GM13977 (cell line): ENCODE data around the gene MYL7.

Experiments
- DNase-seq: peaks from one replicate; pipeline ENCODE4 v3.0.0; 2012; ENCODE audit warnings: low spot score
- in situ Hi-C: fragments of 300-500 bp; cut with MboI; formaldehyde crosslinking; loops from one replicate; pipeline ENCODE4 v1.12.0; 2022; ENCODE audit warnings: low sequenced_read_pairs, low pct_unique_long_range_greater_than_20kb, mixed read lengths, inconsistent platforms; ENCODE audit not compliant: unreplicated experiment
- TF ChIP-seq, protein P1 (sequence below): IDR thresholded peaks from 2 replicates; pipeline ENCODE4 v1.5.1; 2012; ENCODE audit warnings: mild to moderate bottlenecking, control low read depth; ENCODE audit not compliant: insufficient read depth; ENCODE audit errors: extremely low read depth, missing control alignments

Gene MYL7

GRCh38 chr7:44149571-44150465 lies 8.7 kb upstream of the MYL7 start:
- TF ChIP-seq, protein P1, sequence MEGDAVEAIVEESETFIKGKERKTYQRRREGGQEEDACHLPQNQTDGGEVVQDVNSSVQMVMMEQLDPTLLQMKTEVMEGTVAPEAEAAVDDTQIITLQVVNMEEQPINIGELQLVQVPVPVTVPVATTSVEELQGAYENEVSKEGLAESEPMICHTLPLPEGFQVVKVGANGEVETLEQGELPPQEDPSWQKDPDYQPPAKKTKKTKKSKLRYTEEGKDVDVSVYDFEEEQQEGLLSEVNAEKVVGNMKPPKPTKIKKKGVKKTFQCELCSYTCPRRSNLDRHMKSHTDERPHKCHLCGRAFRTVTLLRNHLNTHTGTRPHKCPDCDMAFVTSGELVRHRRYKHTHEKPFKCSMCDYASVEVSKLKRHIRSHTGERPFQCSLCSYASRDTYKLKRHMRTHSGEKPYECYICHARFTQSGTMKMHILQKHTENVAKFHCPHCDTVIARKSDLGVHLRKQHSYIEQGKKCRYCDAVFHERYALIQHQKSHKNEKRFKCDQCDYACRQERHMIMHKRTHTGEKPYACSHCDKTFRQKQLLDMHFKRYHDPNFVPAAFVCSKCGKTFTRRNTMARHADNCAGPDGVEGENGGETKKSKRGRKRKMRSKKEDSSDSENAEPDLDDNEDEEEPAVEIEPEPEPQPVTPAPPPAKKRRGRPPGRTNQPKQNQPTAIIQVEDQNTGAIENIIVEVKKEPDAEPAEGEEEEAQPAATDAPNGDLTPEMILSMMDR: no peak
- in situ Hi-C loops: no loop called here
- no peak for DNase-seq

- TF ChIP-seq, protein P1: no peak
- no peak for DNase-seq
- in situ Hi-C loops: no loop called here
These were observed 7.9 kb upstream of the MYL7 start for GRCh38 chr7:44148961-44149536.

GRCh38 chr7:44148166-44148565 lies 7.0 kb upstream of the MYL7 start:
- TF ChIP-seq, protein P1: no peak
- no peak for DNase-seq

DNA sequence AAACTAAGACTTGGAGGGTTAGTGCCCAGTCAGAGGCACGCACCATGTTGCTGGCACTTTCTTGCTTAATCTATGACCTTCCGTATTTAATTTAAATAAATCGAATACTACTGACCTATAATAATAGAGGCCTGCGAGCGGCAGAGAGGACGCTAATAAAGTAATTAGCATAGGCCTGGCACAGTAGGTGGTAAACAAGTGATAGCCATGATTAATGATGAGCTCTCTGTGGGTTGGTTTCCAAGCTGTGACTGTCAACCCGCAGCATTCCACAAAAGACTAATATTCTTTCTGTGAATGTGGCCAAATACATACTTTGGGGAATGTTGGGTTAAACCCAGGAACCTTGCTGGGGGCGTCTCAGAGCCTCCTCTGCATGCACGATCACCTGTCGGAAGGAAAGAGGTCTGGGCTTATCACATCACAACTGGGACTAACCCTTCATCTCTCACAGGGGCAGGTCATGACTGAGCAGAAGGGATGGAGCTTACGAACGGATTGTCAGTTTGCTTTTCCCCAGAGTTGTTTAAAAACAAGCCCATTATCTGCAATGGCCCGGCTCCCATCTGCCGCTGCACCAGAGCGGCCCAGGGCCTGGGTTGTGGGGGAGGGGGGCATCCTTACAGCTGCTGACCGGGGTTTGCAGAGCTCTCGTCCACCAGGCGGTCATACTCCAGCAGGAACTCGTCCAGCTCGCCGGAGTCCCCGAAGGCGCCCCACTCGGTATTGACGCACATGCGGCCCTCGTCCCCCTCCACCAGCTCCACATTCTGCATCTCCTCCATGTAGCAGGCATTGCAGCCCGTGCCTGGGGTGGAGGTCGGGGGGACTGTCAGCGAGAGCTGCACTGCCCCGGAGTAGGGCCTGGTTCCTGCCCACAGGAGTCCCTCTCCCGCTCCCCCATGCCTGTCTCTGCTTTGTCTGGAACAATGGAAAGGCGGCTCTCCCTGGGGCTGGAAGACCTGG lies 6.2 kb upstream of the MYL7 start:
- in situ Hi-C loops: no loop called here
- TF ChIP-seq, protein P1: no peak
- DNase-seq: no peak

More at GRCh38 chr7:44148166-44148565, 7.0 kb upstream of the MYL7 start:
- in situ Hi-C loops: no loop called here

- in situ Hi-C loops: no loop called here
- DNase-seq: peak; percentile 88
- TF ChIP-seq, protein P1: no peak
These were observed 5.1 kb upstream of the MYL7 start for GRCh38 chr7:44145969-44146911.
